Dedifferentiated amniotic fluid mesenchymal stem cell (primary cell): Measurements from ENCODE around the gene ABHD15.
A peak's percentile ranks its signal among the peaks of the same experiment; 100 is the strongest.

ENCODE experiments used
- DNase-seq: peaks from one replicate; pipeline ENCODE4 v3.0.0-alpha.2; 2016; ENCODE audit errors: extremely low spot score

ABHD15 gene

DNA sequence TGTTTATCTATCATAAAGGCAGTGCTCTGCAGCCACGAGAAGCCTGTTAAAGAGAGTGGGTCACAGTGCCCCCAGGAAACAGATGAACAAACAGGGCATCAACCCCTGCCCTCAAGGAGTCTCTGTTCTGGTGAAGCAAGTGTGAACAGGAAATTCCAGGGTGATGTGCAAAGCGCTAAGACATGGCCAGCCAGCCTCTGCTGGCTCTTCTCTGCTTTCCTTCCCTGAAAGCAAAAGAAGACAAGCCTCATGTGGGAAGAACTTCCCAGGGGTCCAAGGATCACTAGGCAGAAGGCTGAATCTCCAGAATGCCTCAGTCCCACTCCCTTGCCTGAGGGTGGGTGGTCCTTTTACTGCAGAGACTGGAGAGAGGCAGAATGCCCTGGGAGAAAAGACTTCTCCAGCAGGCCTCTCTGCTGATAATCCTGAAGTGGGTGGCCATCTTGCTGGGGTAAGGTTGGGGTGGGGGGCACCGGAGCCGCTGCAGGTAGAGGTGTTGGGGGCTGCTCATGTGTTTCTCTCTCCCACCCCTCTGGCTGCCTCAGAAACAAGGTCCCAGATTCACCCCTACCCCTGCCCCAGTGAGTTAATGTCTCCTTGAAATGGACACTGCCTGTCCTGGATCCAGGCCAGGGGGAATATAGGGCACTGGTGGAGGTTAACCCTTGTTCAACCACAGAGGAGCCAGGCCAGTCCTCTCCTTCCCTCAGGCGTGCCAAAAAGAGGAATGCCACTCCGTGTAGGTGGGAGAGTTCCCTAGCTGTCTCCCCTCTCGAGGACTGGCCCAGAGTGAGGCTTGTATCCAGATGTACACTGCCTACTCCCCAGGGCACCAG is 28.5 kb upstream of the ABHD15 start:
- DNase-seq, result no peak

DNA sequence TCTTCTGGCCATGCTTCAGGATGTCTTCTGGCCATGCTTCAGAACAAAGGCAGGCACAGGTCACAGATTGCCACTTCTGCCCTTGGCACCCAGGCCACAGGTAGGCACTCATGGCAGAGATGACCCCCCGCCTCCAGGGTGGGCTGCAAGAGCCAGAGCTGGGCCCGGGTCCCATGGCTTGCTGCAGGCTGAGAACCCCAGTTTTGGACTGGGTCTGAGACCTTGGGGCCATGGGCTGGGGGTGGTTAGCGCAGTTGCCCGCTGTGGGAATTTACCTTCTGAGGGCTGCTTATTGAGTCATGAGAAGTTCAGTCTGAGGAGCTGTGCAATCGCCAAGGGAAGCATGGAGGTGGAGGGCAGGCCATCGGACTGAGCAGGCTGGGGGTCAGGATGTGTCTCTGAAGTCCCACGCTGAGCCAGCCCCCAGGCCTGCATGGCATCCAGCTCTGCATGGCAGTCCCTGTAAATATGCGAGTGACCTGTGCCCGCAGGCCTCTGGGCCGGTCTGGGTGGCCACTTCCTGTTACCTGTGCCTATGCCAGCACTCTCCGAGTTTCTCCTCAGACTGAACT is 27.8 kb upstream of the ABHD15 start:
- DNase-seq, result no peak

DNA sequence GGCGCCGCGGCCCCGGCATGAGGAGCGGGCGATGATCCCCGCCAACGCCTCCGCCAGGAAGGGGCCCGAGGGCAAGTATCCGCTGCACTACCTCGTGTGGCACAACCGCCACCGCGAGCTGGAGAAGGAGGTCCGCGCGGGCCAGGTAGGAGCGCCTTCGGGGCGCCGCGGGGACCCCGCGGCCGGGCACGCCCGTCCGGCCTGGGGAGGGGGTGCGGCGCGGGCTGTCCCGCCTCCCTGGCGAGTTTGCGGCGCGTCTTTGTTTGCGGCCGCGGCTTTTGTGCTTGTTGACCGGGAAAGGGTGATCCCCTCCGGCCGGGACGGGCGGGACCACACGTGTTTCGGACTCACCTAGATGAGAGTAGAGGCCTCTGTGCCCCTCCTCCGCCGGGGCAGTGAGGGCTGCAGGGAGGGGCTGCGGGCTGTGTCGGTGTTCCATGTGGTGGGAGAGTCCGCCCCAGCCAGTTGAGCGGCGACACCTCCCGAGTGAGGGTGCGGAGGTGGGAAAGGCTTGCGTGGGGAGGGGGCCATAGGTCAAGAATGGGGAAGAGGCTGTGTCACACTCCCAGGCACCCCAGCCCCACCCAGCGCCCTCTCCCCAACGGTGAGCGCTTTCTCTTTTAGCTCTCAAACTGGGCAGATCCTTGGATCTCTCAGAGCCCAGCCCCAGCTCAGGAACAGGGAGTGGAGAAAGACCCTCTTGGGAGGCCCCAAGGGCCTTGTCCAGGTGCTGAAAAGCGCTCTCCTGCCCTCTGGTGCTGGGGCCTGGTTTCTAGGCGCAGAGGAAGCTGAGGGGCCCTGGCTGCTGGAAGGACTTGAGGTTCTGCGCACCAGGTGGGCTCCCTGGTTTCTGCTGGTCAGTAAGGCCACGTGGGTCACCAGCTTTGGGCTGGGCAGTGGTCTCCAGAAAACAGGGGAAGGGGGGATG is 27.0 kb upstream of the ABHD15 start:
- no peak for DNase-seq

DNA sequence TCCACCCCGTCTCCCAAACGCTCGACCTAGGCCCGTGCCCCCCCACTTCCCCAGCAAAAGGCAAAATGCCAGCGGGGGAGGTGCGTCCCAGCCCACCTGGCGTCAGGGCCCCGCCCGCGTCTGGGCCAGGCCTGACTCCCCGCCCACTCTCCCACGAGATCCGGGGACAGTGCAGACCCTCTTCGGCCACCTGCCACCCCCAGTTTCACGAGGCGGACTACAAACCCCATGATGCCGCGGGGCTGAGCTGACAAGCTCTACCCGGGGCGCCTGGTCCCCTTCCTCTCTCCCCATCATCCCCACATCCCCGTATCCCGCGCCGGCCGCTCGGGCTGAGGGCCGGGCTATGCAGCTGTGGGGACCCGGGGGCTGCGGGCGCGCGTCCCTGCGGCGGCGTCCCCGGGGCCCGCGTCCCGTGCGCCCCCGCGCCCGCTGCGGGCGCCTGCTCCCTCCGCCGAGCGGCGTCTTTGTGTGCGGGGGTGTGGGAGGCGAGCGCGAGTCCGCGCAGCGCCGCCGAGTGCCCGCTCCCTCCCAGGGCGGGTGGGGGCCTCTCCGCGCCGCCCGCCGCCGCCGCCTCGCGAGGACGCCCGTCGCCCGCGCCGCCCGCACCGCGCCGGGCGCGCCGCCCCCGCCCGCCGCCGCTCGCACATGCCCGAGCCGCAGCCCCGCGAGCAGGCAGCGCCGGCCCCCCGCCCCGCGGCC is 26.2 kb upstream of the ABHD15 start, which contains the start of gene ANKRD13B:
Gene ANKRD13B (plus strand): TSS at position 283 of the 702 bp plus-strand sequence. CDS start 490 bp downstream, outside the sequence.
- DNase-seq, result no peak

DNA sequence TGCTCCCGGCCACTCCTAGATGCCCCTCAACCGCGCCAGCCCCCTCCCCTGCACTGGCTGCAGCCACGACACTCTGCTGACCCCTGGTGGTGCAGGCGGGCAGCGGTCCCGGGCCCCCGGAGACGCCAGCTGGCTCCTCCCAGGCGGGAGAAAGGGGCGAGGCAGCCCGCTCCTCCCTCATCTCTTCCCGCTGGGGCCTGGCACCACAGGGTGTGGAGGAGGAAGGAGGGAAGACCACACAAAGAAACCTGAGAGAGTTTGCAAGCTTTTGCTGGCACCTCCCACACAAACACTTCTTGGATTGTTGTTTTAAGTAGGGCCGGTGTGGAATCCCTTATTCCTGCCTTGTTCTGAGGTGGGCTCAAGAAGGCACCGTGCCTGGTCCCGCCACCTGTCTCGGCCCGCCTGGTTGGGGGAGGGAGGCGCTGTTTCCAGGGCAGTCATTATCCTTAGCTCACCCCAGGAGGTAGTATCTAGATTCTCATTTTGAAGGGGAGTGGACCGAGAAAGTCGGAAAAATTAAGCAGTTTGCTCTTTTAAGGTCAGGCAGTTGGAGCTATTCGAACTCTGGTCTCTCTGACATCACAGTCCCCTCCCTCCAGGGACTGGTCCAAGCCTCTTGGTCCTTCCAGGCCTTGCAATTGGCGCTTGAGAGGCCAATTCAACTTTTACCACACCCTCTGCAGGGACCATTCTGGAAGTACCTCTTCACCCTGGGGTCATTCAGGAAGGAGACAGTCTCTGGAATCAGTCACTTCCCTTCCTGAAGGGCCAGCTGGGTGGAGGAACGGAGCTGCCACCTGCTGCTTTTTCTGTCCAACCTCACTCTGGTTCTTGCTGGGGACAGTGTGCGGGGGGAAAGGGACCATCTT is 25.1 kb upstream of the ABHD15 start:
- DNase-seq, result peak; percentile 69

DNA sequence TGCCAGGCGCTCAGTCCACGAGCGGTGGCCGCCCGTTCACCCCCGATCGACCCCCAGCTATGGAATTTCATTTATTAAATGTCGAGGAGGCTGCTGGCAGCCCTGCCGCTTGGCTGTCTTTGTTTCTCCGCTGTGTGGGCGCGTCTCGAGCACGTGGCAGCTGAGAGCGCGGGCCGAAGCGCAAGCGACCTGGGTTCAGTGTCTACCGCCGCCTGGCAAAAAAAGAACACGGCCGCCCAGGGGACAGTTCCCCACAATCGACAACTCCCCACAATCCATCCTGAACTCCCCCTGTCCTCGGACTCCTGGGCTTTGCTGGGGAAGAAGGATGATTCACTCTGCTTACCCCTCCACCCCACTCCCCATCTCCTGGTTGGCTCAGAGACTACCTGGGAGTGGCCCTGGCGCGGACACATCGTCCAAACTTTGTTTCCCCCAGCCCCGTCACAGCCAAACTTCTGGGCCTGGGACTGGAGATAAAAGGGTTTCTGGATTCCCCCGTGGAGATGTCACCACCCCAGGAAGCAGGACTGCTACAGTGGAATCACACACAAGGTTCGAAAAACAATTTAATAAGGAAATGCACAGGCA is 24.4 kb upstream of the ABHD15 start:
- peak; percentile 41 for DNase-seq

DNA sequence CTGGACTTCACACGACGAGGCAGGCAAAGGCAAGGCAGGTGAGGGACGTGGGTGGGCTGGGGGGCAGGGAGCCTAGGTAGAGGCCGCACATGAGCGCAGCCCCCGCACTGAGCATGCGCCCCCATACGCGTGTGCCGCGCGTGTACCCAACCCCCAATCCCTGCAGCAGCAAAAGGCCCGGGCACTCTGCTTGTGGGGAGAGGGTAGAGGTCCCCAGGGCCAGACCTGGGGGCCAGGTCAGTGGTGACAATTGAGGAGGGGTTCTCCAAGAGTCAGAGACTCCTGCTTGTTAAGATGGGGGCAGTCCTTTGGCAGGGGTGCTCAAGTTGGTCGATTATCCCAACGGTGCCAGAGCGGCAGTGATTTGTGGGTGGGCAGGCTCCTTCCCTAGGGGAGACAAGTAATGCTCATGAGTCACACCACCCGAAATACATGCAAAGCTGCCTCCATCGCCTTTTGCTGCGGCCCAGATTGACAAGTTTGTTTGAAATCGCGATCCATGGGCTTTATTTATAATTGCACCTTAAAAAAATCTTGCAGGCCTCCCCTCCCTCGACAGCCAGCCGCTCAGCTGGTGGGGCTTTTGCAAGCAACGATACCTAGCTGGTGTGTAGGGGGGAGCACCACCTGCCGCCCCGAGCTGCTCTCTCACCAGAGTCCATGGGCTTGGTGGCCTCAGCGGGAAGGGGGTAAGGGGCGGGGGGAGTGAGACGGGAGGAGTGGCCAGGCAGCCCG is 23.7 kb upstream of the ABHD15 start:
- DNase-seq, result no peak

DNA sequence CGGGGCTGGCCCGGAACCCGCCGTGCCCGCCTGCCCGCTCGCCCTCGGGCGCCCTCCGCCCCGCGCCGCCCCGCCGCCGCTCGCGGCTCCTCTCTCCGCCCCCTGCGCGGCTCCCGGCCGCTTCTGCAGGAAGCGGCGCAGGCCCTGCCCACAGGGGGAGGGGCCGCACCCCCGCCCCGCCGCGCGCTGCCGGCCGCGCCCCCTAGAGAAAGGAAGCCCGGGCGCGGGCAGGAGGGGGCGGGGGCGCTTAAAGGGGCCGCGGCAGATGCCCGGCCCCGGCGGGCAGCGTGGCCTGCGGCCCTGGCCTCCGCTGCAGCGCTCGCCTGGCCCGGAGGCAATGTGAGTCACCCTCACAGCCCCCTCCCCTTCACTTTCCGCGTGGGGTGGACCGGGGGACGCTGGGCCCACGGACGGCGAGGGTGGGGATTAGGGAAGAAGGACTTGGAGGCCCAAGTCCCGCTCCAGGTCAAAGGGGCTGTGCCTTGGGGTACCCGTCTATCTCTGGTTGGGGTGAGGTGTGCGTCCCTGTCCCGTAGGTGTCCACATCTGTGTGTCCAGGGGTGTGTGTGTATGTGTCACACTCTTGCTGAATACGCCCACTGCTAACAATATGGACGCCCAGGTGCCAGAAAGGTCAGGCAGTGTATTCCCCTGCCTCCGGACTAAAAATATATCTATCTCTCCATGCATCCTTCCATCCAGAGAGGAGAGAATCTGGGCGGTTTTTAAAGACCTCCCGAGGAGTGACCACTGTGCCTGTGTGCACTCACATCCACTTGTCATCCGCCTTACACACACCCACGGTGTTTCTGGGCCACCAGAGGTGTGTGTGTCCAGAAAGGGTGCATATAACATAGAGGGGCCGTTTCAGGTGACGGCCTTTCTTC is 22.9 kb upstream of the ABHD15 start, which contains the start of gene GIT1:
Gene GIT1 (minus strand): TSS at position 125 of the 887 bp plus-strand sequence. CDS start 270 bp downstream, outside the sequence.
- DNase-seq, result peak; percentile 73

DNA sequence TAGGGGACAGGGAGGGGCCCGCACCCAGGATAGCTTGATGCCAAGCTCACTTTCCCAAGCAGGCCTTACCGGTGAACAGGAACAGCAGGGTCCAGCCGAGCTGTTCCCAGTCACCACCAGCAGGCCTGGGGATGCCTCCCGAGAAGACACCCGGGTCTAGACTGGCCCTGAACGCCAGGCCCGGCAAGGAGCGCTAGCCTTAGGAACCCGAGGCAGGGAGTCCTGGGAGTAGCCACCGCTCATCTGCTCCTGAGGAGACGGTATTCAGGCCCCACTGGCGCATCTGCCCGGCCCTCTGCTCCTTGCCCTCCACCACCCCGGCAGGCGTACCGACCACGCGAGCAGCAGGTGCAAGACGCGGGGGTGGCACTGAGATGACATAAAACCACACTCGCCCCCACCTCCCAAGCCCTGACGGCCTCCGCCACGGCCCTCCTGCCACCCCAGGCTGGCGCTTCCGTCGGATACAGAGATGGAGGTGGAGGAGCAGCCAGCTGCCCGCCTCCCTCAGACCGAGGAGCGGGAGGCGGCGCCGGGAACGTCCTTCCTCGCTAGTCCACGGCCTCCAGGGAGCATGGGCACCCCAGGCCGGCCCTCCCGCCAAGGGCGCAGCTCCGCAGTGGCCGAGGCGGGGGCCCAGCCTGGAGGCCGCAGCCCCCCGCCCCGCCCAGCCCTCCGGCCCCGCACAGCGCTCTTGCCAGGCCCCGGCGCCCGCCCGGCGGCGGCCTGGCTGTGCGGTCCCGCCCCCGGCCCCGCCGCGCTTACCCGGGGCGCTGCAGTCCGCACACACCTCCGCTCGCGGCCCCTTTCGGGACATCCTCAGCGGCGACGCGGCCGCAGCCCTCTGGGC is 21.9 kb upstream of the ABHD15 start:
- no peak for DNase-seq

DNA sequence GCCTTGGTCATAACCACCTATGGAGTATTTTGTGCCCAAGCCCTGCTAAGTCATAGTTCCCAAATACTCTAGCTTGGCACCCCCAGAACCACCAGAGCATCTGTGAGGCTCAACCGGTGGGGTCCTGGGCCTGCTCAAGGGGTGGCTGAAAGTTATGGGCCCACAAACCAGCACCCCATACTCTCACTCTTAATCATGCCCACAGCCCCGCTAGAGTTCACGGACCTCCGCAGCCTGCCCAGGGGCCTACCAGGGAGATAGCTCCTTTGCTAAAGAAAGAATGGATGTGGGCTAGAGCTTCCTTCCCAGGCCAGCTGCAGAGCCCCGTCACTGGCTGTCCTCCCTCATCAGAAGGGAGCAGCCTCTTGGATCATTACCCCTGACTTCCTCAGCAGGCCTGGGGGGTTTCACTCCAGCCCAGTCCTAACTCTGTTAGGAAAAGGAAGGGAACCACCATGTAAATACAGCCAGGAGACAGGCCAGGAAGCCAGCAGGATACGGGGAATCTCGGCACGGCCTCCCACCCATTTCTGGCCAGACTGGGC is 21.3 kb upstream of the ABHD15 start:
- no peak for DNase-seq

DNA sequence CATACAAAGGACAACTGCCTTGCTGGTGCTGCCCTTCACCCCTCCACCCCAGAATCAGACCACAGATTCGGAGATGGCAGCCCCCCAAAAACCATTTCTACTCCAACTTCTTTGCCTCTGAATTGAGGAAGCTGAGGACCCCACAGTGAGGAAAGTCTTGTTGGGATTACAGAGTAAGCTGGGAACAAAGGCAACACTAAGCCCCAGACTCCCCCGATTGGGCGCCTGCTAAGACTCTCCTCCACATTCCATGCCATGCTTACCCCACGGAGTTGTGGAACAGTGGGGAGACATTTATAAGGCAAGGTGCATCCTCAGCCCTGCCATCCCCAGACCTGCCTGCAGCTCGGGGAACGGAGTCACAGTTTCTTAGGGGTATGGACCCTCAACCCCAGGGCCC is 20.8 kb upstream of the ABHD15 start:
- no peak for DNase-seq

DNA sequence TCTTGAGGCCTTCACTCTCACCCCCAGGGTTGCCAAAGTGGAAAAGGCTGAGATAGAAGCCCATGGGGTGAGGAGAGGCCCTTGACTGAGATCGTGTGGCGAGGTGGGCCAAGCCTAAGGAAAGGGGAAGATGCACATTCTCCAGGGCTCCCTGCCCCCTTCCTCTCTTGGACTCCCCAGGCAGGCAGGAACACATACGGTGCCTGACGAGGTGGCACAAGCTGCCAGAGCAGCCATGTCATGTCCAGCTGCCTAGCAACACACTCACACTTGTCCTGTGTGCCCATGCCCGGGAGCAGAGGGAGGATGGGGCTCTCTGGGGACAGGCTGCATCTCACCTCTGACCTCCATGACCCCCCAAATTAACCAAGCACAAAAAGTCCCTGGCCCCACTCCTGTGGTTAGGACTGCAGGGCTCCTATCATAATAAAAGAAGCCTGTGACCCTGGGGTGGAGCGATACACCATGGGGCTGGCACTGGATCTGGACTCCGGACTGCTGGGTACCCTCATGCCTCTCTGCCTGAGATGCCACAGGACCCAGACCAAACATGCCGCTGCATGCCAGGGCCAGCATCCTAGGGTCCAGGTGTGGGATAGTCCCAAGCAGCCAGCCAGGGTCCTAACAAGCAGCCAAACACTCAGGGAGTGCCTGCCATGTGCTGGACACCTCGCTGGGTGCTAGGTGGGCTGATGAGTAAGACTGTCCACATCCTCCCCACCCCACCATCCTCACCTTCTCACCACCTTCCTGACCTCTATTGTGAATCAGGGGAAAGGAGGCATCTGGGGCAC is 20.0 kb upstream of the ABHD15 start:
- DNase-seq, result no peak

DNA sequence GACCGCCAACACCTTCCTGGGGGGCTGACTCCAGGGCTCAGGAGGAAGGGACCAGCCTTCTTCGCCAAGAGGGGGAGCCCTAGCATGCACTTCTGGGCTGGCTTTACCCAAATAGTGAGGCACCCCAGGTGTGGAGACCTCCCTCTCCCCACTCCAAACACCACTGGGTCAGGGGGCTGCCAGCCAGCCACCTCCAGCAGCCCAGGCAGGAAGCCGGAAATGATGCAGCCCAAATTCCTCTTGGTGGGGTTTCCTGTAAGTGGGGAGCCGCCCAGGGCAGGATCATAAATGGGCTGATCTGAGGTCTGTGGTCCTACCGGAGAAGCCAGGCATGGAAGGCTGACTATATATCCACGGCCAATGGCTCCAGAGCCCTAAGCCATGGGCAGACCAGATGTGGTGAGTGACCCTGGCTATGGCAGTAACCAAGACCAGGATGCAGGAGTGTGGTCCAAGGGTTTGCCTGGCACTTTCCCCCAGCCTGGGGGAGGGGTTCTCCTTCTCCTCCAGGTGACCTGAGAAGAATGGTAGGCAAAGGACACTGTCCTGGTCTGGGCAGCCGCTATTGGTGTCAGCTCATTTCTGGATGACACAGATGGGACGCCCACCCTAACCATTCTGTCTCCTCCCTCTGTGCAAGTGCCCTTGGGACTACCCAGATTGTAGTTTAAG is 18.4 kb upstream of the ABHD15 start:
- DNase-seq, result no peak

DNA sequence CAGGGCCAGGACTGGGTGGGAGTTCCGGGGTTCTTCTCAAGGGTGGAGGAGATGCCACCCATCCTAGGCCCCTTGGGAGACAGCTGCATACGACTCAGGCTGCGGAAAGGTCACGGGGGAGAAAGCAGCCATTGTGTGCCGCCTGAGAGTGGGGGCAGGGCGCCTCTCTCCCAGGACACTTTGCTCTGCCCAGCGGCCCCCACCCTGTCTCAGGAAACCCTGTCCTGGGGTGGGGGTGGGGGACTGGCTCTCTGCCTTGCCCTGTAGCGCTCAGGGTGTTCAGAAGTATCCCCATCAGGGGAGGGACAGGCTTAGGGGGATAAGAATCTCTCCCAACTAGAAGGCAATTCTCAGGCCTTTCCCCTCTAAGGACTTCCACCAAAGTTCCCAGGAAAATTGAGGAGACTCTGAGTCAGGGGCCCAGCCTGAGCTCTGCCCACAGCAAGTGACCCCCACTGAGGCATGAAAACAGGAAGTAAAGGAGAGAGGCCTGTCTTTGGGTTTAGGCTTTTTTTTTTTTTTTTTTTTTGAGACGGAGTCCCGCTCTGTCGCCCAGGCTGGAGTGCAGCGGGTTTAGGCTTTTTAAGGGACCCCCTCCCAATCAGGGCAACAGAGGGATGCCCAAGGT is 17.7 kb upstream of the ABHD15 start:
- no peak for DNase-seq
